A172 (cell line): Measurements from ENCODE around the gene WIPF2. TPM values are rescaled to one million over a fixed set of nuclear protein-coding genes. Genes with fewer than 3 reads are reported as not detected.

Experiments used
- DNase-seq: peaks from one replicate; pipeline ENCODE4 v3.0.0-alpha.2; 2015; ENCODE audit warnings: low spot score
- total RNA-seq: library from RNA; depleted of rRNA; stranded (reverse); fragments of >200 nt; shearing (Covaris generic); gene quantifications from 2 replicates; pipeline ENCODE4 v1.2.3, GENCODE V29; 2014

The WIPF2 gene
- total RNA-seq, 1 experiment from 2014 or later = 7.1 TPM

DNA sequence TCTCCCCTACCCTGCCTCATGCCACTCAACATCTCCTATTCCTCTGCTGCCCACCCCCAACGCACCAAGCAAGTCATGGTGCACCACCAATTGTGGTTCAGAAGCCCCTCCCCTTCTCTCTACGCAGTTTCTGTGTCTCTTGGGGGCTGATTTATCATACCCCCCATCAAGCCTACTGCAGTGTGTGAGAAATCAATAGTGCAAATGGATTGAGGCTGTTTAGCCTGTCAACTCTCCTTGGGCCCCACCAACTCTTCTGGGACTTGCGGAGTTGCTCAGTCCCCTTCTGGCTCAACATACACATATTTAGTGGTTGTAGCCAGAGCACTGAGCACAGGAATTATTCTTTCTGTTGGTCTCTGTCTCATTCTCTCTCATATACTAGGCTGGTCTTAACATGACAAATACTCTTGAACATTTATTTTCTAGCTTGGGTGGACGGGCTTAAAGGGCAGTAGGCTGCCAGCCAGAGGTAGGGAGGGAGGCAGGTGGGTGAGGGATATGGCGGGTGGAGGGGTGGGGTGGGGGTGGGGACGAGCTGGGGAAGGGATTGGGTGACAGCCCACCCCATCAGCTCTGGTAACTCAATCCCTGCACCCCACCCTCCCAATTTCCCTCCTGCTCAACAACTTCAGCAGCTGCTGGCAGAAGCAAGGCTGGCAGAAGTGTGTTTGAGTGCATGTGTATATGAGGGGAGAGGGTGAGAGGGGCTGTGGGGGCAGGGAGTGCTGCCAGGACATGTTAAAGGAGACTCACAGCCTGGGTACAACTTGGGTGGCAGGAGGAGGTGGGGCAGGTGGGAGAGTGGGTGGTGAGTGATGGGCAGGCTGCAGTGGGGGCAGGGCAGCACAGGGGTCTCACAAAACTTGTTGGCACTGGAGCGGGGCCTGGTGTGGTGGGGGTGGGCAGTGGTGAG lies 94.8 kb downstream of the WIPF2 start:
- DNase-seq = no peak

DNA sequence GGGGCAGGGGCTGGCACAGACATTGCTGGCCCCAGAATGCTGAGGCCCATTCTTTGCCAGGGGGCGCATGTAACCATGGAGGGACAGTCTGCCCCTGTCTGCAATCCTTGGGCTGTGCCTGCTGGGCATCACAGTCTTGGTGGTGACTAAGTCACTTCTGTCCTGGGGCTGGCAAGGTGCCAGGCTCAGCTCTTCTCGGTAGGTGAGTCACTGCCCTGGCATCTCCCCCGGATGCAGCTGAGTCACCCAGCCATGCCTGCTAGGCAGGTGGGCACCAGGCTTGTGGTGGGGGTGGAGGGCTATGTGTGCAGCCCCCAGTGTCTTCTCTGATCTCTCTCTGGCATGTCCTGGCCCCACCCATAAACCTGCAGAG lies 95.5 kb downstream of the WIPF2 start:
- DNase-seq = peak; percentile 99

- DNase-seq = no peak
Observed at GRCh38 chr17:40315206-40315605, 96.1 kb downstream of the WIPF2 start.

- no peak for DNase-seq
Observed at GRCh38 chr17:40315678-40316570, 96.8 kb downstream of the WIPF2 start.

DNA sequence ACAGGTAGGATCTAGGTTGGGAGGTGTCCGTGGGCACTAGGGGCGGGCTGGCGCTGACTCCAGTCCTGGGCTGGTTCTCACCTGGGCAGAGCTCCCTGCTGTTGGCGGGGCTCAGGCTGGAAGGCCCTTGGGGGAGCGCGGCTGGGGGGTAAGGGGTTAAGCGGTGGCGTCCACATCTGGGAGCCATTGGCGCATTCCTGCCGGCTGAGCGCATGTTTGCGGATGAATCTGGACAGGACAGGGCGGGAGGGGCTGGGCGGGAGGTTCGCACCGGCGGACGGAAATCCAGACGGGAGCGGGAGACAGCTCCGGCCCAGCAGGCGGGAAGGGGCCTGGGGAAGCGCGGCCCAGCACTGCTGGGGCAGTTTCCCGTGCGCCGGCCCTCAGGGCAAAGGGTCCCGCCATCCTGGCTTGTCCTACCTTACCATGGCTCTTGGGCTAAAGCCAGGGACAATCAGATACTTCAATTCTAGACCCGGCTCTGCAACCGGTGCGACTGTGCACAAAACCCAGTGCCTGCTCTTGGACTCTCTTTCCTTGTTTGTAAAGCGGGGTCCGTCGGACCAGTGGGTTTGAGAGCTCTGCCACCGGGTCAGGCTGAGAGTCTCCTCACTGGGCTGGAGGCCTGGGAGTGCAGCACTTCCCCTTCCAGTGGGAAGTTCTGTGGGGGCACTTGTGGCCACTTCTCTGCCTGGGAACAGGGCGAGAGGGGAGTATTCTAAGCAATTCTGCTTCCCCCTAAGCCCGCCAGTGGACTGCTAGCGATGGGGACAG lies 97.7 kb downstream of the WIPF2 start:
- DNase-seq = peak; percentile 72

GRCh38 chr17:40317345-40317873 lies 98.3 kb downstream of the WIPF2 start:
- peak; percentile 73 for DNase-seq

DNA sequence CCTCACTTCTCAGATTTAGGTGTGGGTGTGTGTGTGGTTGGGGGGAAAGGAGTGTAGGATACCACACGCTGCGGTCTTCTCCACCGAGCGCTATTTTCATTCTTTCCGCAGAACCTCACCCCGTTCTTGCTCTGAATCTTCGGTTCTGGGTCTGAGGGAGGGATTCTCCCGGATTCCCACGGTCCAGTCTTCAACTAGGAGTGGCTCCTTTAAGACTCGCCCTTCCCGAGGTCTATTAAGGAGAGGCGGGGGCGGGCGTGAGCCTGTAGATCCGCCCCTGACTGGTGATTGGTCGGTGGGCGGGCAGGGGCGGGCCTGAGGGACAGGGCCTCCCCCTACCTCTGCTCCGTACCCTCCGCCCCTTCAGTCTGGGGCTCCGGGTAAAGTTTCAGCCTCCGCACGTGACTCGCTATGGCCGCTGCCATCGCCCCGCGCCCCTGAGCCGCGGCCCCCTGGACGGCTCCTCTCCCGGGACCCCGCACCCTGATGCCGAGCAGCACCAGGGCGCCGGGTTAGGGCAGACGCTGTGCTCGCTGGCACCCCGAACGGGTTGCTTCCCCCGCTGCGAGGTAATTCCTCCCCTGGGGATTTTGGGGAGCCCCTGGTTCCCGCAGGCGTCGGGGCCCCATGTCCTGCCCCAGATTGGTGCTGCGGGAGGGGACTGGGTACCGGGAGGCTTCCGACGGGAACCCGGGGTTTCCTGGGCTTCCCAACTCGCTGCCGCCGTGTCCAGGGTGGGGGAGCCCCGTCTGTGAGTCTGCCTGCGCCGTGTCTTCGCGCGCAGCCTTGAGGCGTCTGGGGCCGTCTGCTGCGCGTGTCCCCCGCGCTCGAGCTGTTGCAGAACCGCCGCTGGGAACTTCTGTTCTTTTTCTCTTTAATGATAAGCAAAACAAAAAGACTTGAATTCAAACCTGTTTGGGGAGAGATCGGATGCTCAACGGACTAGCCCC lies 99.1 kb downstream of the WIPF2 start:
- DNase-seq = peak; percentile 95

- no peak for DNase-seq
Observed at GRCh38 chr17:40318830-40319391, 99.8 kb downstream of the WIPF2 start.

DNA sequence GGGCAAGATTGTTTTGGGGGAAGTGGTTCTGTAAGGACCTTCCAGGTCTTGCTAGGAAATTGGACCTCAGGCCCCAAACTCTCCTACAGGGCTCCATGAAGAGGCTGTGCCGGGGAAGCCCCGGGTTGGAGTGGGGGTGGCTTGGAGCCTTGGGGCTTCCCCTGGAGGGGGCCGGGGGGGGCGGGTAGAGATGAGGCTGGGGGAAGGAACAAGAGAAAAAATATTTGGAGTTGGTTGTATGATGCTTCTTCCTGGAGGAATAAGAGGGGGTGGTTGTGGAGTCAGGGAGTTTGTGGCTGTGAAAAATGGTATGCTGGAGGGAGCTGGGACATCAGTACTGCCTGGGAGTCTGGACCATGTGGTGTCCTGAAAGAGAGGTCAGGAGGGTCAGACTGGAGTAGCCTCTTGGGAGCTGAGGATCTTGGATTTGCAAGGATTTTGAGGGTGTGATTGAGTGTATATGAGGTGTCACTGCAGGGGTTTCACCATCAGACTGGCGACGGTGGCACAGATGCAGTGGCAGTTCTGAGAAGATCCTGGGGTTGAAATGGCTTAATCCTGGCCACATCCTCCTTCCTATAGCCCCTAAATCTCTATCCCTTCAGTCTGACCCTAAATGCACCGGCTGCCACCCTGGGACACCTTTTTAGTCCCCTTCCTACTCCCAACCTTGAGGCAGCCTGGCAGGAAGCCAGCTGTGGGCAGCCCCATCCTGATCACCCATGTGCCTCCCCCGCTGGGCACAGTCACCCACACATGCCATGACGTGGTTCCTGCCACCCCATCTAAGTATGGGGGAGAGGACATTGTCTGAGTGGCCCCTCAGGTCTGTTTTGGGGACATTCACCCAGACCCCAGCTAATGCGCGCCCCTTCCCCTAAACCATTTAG lies 100.8 kb downstream of the WIPF2 start:
- no peak for DNase-seq

GRCh38 chr17:40320756-40321523 lies 101.8 kb downstream of the WIPF2 start:
- DNase-seq = peak; percentile 70

DNA sequence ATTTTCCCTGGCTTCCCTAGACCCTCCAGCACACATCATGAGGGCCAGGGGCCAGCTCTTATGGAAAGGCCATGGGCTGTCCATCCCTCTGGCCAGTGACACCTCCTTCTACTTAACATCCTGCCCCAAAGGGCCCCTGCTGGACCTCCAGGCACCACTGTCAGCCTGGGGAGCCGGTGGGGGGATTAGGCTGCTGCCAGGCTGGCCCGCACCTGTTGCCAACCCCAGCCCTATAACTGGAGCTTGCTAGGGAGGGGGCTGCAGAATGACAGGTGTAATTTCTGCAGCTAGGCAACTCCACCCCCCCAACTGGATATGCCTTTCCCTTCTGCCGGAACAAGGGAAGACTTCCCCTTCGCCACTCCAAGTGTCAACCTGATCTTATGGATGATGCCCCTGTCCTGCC lies 102.4 kb downstream of the WIPF2 start:
- DNase-seq = no peak

- no peak for DNase-seq
Observed at GRCh38 chr17:40321961-40322357, 102.9 kb downstream of the WIPF2 start.

DNA sequence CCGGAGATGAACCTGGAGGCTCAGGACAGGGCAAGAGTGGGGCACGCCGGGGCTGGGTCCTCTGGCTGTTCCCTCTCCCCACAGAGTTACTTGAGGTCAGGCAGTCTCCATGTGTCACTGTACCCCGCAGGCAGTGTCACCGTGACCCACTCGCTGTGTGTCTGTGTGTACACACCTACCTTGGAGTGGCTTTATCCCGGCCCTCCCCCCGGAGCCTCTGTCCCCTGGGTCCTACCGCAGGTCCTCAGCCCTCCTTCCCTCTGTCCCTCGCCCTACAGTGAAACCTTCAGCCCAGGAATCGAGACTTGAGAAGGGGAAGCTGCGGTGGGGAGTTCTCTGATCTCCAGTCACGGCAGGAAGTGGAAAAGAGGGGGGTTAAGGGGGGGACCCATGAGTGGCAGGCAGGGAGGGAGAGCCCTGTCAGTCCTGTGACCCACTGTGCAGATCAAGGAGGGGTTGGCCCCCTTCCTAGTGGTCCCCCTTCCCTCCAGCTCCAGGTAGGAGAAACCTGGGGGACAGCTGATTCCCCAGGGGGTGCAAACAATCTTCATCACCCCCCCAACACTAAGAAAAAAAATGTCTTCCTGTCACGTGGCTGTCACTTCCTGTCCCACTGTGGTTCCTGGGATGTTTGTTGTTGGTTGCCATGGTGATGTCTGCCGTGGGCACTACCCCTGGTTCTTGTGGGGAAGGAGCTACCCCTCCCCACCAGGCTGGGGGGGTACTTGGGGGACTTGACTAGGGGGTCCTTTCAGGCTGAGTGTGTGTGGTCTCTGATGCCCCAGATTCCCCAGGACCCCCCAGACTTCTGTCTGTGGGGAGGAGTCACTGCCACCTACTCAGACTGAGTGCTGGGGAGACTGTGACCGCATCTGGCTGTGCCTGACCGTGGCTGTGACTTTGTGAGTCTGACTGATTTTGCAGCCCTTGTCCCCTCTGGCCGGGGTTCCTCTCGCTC lies 103.5 kb downstream of the WIPF2 start:
- DNase-seq = peak; percentile 77

DNA sequence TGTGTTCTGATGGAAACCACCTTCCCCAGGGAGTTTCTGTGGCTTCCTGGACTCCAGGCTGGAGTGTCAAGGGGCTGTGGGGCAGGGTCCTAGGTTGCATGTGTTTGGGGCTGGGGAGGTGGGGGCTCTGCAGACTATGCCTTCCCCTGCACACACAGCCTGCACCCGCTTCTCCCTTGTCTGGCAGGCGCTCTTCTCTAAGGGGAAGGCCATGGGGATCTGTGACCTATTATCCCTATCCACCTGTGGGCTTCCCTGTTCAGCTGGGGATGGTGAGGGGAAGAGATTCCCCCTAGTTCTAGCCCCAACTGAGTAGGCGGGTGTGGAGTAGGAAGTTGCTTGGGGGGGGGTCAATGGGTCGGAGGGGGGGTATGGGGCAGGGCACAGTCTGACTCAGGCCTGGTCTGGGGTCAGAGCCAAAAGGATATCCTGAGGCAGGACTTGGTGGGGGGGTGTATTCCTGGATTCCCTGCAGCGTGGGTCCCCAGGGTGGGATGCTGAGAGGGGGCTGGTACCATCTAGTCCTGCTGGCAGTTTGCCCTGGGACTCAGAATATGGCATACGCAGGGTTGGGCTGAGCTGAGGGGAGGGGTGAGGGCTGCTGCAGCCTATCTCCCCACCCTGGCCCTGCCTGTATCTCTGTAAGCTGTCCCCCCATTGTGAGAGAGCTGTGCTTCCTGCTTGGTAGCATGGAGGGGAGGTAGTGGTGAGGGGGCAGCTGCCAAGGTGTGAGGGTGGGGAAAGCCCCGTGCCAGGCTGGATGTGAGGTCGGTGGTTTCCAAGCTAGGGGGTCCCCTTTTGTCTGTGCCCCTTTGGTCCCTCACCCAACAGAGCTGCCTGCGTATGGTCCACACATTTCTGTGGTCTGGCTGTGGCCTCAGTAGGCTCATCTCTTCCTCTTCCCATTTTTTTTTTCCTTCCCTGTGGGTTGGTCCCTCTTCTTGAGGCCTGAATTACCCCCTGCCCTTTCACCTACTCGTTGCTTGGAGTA lies 104.6 kb downstream of the WIPF2 start:
- peak; percentile 70 for DNase-seq

DNA sequence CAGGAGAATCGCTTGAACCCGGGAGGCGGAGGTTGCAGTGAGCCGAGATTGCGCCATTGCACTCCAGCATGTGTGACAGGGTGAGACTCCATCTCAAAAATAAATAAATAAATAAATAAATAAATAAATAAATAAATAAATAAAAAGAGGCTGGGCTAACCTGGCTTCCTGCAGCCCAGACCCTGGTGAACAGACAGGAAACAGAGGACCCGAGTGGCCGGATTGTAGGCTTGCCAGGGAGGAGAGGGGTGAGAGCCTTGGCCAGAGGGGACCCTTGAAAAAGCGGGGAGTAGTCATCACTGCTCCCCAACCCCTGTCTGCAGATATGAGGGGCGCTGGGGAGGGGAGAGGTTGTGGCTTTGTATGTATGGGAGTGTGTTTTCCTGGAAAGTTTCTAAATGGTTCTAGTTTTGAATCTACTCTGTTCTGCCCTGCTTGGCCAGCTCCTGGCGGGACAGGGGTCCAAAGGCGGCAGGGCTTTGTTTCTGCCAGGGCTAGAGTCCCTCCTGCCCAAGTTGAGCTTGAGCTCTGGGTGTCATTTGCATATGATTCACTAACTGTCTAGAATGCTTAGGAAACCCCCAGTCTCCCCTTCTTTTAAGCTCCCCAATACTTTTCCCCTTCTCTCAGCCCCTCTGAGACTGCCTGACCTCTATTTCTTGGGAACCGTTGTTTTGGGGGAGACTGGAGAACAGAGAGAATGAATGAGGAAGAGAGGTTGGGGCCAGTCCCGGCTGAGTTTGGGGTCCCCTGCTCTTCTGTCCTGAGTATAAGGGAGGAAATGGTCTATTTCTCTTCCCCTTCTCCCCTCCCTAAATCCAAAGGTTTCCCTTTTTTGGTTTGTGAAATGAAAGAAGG lies 106.3 kb downstream of the WIPF2 start:
- DNase-seq = no peak
